ENCODE data around the gene HELZ. TPM values are rescaled to one million over a fixed set of nuclear protein-coding genes. Genes with fewer than 3 reads are reported as not detected.

The HELZ gene
- total and polyA plus RNA-seq, 2 donors (not counting 3 experiments of a cell fraction or from before 2014, with no cell fraction given): 8.0 to 47.3 TPM

GRCh38 chr17:67256075-67256732 lies 11.2 kb upstream of the HELZ start:
- intact Hi-C loops (cut with micrococcal nuclease) (no loop called here), dilution Hi-C loops (cut with MboI; ENCODE audit: extremely low pct_ligation_motif_present, low sequenced_read_pairs) (no loop called here)
- POLR2A ChIA-PET: no interaction called here
- H3K4me3 ChIP-seq (replicated peaks in 1 of 3; ENCODE audit: insufficient read depth in 1 of 3, low read depth in 1 of 3, low read length in 3 of 3): no peak overlapping the region
- H3K36me3 ChIP-seq (ENCODE audit: control insufficient read depth in 2 of 2, extremely low read depth in 1 of 2, insufficient read depth in 2 of 2, low read length in 2 of 2): no peaks in the 10 kb centered on the region
- H4K20me1 ChIP-seq (replicated peaks; ENCODE audit: control insufficient read depth, extremely low read depth, insufficient read depth, low read length): no peaks in the 10 kb centered on the region
- H3K4me1 ChIP-seq (ENCODE audit: control insufficient read depth, extremely low read depth, insufficient read depth, low read length): peaks cover 17% of the 10 kb centered on the region
- H3K4me2 ChIP-seq (ENCODE audit: insufficient read depth, low read length): no peak overlapping the region
- H3K79me2 ChIP-seq (ENCODE audit: control insufficient read depth, insufficient read depth, low read length): no peaks in the 10 kb centered on the region
- H3K27ac ChIP-seq (ENCODE audit: insufficient read depth, low read depth, low read length): no peak overlapping the region
- FAIRE-seq (no peak), DNase-seq (ENCODE audit: low read depth, low spot score) (no peak)
- no peaks in the 10 kb centered on the region for H3K27me3 ChIP-seq (ENCODE audit: control insufficient read depth in 2 of 2, insufficient read depth in 2 of 2, low read length in 2 of 2)
- TF ChIP-seq, protein P1, sequence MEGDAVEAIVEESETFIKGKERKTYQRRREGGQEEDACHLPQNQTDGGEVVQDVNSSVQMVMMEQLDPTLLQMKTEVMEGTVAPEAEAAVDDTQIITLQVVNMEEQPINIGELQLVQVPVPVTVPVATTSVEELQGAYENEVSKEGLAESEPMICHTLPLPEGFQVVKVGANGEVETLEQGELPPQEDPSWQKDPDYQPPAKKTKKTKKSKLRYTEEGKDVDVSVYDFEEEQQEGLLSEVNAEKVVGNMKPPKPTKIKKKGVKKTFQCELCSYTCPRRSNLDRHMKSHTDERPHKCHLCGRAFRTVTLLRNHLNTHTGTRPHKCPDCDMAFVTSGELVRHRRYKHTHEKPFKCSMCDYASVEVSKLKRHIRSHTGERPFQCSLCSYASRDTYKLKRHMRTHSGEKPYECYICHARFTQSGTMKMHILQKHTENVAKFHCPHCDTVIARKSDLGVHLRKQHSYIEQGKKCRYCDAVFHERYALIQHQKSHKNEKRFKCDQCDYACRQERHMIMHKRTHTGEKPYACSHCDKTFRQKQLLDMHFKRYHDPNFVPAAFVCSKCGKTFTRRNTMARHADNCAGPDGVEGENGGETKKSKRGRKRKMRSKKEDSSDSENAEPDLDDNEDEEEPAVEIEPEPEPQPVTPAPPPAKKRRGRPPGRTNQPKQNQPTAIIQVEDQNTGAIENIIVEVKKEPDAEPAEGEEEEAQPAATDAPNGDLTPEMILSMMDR (IDR thresholded peaks at IDR 0.05; ENCODE audit: extremely low read depth in 1 of 2, insufficient read depth in 1 of 2, low read depth in 1 of 2, low read length in 2 of 2): no peak
- no peak for TF ChIP-seq FOS (IDR thresholded peaks at IDR 0.05; ENCODE audit: borderline replicate concordance, insufficient read depth, low read length)
- TF ChIP-seq POLR2AphosphoS5 (IDR thresholded peaks at IDR 0.05; ENCODE audit: insufficient read depth, low read depth, low read length): no peak
- no peak for TF ChIP-seq MYC (IDR thresholded peaks at IDR 0.05; ENCODE audit: low read depth, low read length)
- no peak for TF ChIP-seq POLR2A (IDR thresholded peaks at IDR 0.05; ENCODE audit: low read depth, low read length)
- TF ChIP-seq, protein P2, sequence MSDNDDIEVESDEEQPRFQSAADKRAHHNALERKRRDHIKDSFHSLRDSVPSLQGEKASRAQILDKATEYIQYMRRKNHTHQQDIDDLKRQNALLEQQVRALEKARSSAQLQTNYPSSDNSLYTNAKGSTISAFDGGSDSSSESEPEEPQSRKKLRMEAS (IDR thresholded peaks at IDR 0.05; ENCODE audit: insufficient read depth, insufficient read length): no peak
- TF ChIP-seq EZH2 (IDR thresholded peaks at IDR 0.05; ENCODE audit: borderline replicate concordance, low read depth, low read length, severe bottlenecking): no peak
- TF ChIP-seq GATA2 (IDR thresholded peaks at IDR 0.05; ENCODE audit: insufficient read depth, insufficient read length, low read depth, low read length): no peak
- TF ChIP-seq JUN (IDR thresholded peaks at IDR 0.05; ENCODE audit: borderline replicate concordance, insufficient read depth, insufficient read length, low read depth): no peak
- H2AFZ ChIP-seq (ENCODE audit: low read depth, low read length): no peak overlapping the region
- BruUV-seq (replicated peaks): no TSS peak
- no peaks in the 10 kb centered on the region for H3K9me1 ChIP-seq (replicated peaks; ENCODE audit: control insufficient read depth, extremely low read depth, insufficient read depth, low read length)
- H3K9ac ChIP-seq (replicated peaks; ENCODE audit: extremely low read depth, insufficient read depth, low read length): no peak overlapping the region
- CTCF ChIA-PET: no interaction called here
- no peaks in the 10 kb centered on the region for H3K9me3 ChIP-seq (replicated peaks; ENCODE audit: control insufficient read depth, insufficient read depth, low read length)
